GM19397 (cell line): ENCODE results near the gene ITPR2.
"Not testable (repeated sequence)": the region's sequence is repeated elsewhere in the genome, so short reads cannot be mapped to it uniquely, and the experiment has no call there.

Experiments
- ATAC-seq: cut with Tn5 transposase; IDR thresholded peaks from one replicate; pipeline ENCODE4 v1.9.1; 2021; ENCODE audit warnings: mild to moderate bottlenecking, moderate library complexity; ENCODE audit not compliant: unreplicated experiment

The ITPR2 gene

GRCh38 chr12:26680727-26681455 lies 152.1 kb downstream of the ITPR2 start:
- no peak for ATAC-seq

GRCh38 chr12:26678697-26679660 lies 154.0 kb downstream of the ITPR2 start:
- no peak for ATAC-seq

GRCh38 chr12:26671487-26671886 lies 161.5 kb downstream of the ITPR2 start:
- not testable (repeated sequence) for ATAC-seq

- ATAC-seq: no peak
Observed at GRCh38 chr12:26668847-26669246, 164.1 kb downstream of the ITPR2 start.

- no peak for ATAC-seq
Observed at GRCh38 chr12:26668230-26668629, 164.8 kb downstream of the ITPR2 start.

GRCh38 chr12:26666286-26666685 lies 166.7 kb downstream of the ITPR2 start:
- ATAC-seq: no peak

- no peak for ATAC-seq
Observed at GRCh38 chr12:26661399-26661798, 171.6 kb downstream of the ITPR2 start.

- ATAC-seq: no peak
Observed at GRCh38 chr12:26659930-26660329, 173.1 kb downstream of the ITPR2 start.

GRCh38 chr12:26658991-26659390 lies 174.0 kb downstream of the ITPR2 start:
- no peak for ATAC-seq

GRCh38 chr12:26654623-26655022 lies 178.4 kb downstream of the ITPR2 start:
- no peak for ATAC-seq

GRCh38 chr12:26651566-26652188 lies 181.3 kb downstream of the ITPR2 start:
- ATAC-seq: no peak

- ATAC-seq: no peak
Observed at GRCh38 chr12:26651036-26651435, 182.0 kb downstream of the ITPR2 start.

- ATAC-seq: no peak
Observed at GRCh38 chr12:26648999-26649398, 184.0 kb downstream of the ITPR2 start.

GRCh38 chr12:26648584-26648983 lies 184.4 kb downstream of the ITPR2 start:
- no peak for ATAC-seq

GRCh38 chr12:26648066-26648465 lies 184.9 kb downstream of the ITPR2 start:
- ATAC-seq: no peak

- ATAC-seq: no peak
Observed at GRCh38 chr12:26647088-26647487, 185.9 kb downstream of the ITPR2 start.

GRCh38 chr12:26646571-26646970 lies 186.4 kb downstream of the ITPR2 start:
- no peak for ATAC-seq

GRCh38 chr12:26644376-26644775 lies 188.6 kb downstream of the ITPR2 start:
- ATAC-seq: not testable (repeated sequence)

GRCh38 chr12:26643532-26644315 lies 189.3 kb downstream of the ITPR2 start:
- ATAC-seq: no peak

GRCh38 chr12:26642361-26642760 lies 190.6 kb downstream of the ITPR2 start:
- no peak for ATAC-seq
